Erythroblast (primary cell): ENCODE results near the gene KIF4B.

Source experiments
- DNase-seq, 2 experiments: peaks; one replicate each; lab custom pipeline; 2025; lab: John Stamatoyannopoulos, UW
- GATA1 ChIP-seq: IDR thresholded peaks from 2 replicates; pipeline ENCODE4 v1.6.1; 2011; ENCODE audit warnings: low read depth, mild to moderate bottlenecking, control low read depth, low read length, moderate library complexity
- POLR2A ChIP-seq: IDR thresholded peaks from 2 replicates; pipeline ENCODE4 v1.6.1; 2011; ENCODE audit warnings: mild to moderate bottlenecking, low read length

Gene KIF4B

GRCh38 chr5:155056644-155057269 is 43.2 kb downstream of the KIF4B start:
- no peak for DNase-seq

GRCh38 chr5:155057626-155058025 is 44.1 kb downstream of the KIF4B start:
- TF ChIP-seq GATA1, result no peak
- no peak for TF ChIP-seq POLR2A
- DNase-seq, result no peak

More at GRCh38 chr5:155056644-155057269, 43.2 kb downstream of the KIF4B start:
- TF ChIP-seq GATA1 (no peak), POLR2A (no peak)

- TF ChIP-seq GATA1 (no peak), POLR2A (no peak)
- DNase-seq, result no peak
These were observed 51.0 kb downstream of the KIF4B start for GRCh38 chr5:155064580-155064979.

DNA sequence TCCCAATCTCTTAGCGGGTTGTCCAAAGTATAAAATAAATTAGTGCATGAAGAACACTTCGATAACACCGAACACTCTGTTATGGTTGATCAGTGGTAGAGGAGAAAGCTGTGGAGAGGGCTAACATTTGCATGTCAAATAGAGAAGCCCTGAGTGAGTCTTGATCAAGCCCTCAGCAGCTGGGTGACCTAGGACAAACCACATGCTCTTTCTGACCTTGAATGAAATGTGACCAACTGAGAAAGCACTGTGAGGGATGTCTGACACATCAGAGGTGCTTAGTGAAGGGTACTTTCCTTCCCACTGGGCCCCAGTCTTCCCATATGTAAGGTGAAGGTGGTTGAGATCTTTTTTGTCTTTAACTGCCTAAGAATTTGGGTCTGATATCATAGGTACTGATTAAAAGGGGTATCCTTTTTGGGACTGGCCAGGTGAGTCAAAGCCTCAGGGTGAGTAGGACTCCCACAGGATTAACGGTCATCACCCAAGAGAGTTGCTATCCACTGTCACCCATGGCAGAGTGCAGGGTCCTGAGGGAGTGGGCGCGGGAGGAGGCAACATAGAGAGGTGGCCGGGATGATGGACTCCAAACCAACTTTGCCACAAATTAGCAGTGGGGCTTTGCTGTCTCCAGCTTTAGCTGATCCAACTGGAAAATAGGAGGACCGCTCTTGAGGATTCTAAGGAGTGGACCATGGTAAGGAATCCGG is 53.5 kb downstream of the KIF4B start:
- no peak for DNase-seq
- TF ChIP-seq POLR2A (no peak), GATA1 (no peak)
